ENCODE results near the gene ALPG. TPM values are rescaled to one million over a fixed set of nuclear protein-coding genes. Genes with fewer than 3 reads are reported as not detected.

Gene ALPG
- total and polyA plus RNA-seq, 7 donors, result not detected

DNA sequence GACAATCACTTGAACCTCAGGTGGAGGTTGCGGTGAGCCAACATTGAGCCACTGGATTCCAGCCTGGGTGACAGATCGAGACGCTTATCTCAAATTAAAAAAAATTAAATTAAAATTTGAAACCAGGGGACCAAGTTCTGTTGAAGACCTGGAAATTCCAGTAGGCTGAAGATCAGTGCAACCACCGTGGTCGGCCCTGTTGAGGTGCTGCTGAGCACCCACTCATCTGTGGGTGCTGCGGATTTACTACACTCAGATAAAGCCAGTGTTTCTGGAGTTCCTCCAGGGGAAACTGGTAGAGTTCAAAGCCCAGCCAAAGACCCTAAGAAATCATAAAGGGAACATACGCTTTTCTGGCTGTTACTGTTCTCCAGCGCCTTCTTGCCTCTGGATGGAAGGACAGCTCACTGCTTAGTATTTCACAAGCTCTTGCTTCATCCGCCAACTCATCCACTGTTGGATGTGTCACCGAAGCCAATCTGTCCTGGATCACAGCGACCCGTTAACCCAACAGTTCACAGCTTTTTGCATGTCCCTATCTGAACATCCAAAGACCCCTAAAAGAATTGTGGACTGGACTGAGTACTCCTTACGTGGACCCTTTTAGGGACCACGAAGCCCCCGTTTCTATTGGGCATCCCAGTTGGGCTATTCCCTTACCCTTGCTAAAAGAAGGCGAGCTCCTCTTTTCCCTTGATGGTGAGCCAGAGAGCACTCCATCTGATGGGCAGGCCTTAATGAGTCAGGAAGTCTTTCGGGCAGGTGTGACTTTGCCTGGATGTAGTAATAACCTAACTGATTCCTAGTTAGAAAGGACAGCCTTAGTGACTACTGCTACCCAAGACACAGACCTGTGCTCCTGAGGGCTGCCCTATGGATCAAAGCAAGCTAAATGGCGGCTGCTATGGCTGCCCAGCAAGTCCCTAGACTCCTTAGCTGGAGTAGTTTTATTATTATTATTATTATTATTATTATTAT lies 34.1 kb upstream of the ALPG start:
- H3K27me3 ChIP-seq (ENCODE audit: insufficient read depth in 3 of 3, low read length in 2 of 3), result no peaks in the 10 kb centered on the region
- DNase-seq, result no peak
- H3K36me3 ChIP-seq (ENCODE audit: insufficient read depth in 1 of 2, low read depth in 1 of 2), result no peaks in the 10 kb centered on the region
- H3K27ac ChIP-seq, result no peak overlapping the region
- TF ChIP-seq, protein P1, sequence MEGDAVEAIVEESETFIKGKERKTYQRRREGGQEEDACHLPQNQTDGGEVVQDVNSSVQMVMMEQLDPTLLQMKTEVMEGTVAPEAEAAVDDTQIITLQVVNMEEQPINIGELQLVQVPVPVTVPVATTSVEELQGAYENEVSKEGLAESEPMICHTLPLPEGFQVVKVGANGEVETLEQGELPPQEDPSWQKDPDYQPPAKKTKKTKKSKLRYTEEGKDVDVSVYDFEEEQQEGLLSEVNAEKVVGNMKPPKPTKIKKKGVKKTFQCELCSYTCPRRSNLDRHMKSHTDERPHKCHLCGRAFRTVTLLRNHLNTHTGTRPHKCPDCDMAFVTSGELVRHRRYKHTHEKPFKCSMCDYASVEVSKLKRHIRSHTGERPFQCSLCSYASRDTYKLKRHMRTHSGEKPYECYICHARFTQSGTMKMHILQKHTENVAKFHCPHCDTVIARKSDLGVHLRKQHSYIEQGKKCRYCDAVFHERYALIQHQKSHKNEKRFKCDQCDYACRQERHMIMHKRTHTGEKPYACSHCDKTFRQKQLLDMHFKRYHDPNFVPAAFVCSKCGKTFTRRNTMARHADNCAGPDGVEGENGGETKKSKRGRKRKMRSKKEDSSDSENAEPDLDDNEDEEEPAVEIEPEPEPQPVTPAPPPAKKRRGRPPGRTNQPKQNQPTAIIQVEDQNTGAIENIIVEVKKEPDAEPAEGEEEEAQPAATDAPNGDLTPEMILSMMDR (IDR thresholded peaks at IDR 0.05), result no peak
- WGBS, 3 donors, result 90 to 94% (median 92%) methylated on average over 18 of the region's 18 CpGs
- intact Hi-C loops (cut with DNase I), result no loop called here
- H3K4me1 ChIP-seq, result no peaks in the 10 kb centered on the region
- no peak for ATAC-seq
- H3K9me3 ChIP-seq, result no peaks in the 10 kb centered on the region
- no peak overlapping the region for H3K4me3 ChIP-seq

- no peak for DNase-seq
- 85 to 90% (median 90%) methylated on average over 1 of the region's 1 CpG for WGBS, 3 donors
- Histone ChIP-seq H3K9me3 (no peaks in the 10 kb centered on the region), H3K36me3 (ENCODE audit: insufficient read depth in 1 of 2, low read depth in 1 of 2) (no peaks in the 10 kb centered on the region), H3K4me1 (no peaks in the 10 kb centered on the region), H3K27me3 (ENCODE audit: insufficient read depth in 3 of 3, low read length in 2 of 3) (no peaks in the 10 kb centered on the region), H3K4me3 (no peak overlapping the region), H3K27ac (no peak overlapping the region)
- TF ChIP-seq, protein P1 (IDR thresholded peaks at IDR 0.05), result no peak
- intact Hi-C loops (cut with DNase I), result no loop called here
- no peak for ATAC-seq
Observed at GRCh38 chr2:232374356-232374755, 32.3 kb upstream of the ALPG start.

DNA sequence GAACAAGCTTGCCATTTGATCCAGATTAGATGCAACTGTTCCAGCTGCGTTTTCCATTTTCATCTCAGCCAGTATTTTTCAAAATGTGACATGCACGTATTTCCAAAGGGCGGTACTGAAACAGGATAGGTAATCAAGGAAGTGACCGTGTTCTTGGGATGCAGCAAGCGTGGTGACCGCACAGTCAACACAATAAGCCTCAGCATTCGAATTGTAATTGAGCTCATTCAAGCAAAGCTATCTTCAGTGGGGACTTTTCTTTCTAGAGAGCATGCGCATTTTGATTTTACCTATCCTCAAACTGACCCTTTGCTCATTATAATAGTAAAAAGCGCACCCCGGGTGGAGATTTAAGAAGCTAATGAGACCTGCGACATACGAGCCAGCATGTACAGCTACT lies 31.5 kb upstream of the ALPG start:
- DNase-seq, result no peak
- 58 to 64% (median 61%) methylated on average over 12 of the region's 12 CpGs for WGBS, 3 donors
- Histone ChIP-seq H3K36me3 (ENCODE audit: insufficient read depth in 1 of 2, low read depth in 1 of 2) (no peaks in the 10 kb centered on the region), H3K4me1 (no peaks in the 10 kb centered on the region), H3K9me3 (no peaks in the 10 kb centered on the region), H3K4me3 (no peak overlapping the region), H3K27ac (no peak overlapping the region), H3K27me3 (ENCODE audit: insufficient read depth in 3 of 3, low read length in 2 of 3) (peaks cover 0 to 2% (median 0%) of the 10 kb centered on the region in 3 donors)
- no peak for ATAC-seq
- intact Hi-C loops (cut with DNase I), result no loop called here
- TF ChIP-seq, protein P1 (IDR thresholded peaks at IDR 0.05), result no peak

GRCh38 chr2:232376260-232376659 lies 30.4 kb upstream of the ALPG start:
- DNase-seq, result peak in 1 of 2 donors; percentile 23
- Histone ChIP-seq H3K36me3 (ENCODE audit: insufficient read depth in 1 of 2, low read depth in 1 of 2) (no peaks in the 10 kb centered on the region), H3K27me3 (ENCODE audit: insufficient read depth in 3 of 3, low read length in 2 of 3) (peaks cover 0 to 3% (median under 1%) of the 10 kb centered on the region in 3 donors), H3K27ac (no peak overlapping the region), H3K4me3 (no peak overlapping the region), H3K4me1 (no peaks in the 10 kb centered on the region), H3K9me3 (no peaks in the 10 kb centered on the region)
- TF ChIP-seq, protein P1 (IDR thresholded peaks at IDR 0.05), result no peak
- 88% methylated on average over 4 of the region's 4 CpGs for WGBS, 3 donors
- ATAC-seq, result no peak
- intact Hi-C loops (cut with DNase I), result no loop called here

All from psoas muscle (tissue), 8 donors.